Hepatocyte (in vitro differentiated cells): ENCODE measurements around the gene ONECUT3.

ENCODE experiments used
- CTCF ChIP-seq: fragments of 200-600 bp; sonication (generic); IDR thresholded peaks from 2 replicates; pipeline ENCODE4 v1.5.1; 2016; ENCODE audit warnings: antibody characterized with exemption, mild to moderate bottlenecking; ENCODE audit not compliant: poor library complexity
- EZH2 ChIP-seq: fragments of 200-600 bp; sonication (generic); IDR thresholded peaks from 2 replicates; pipeline ENCODE4 v1.6.1; 2016; ENCODE audit warnings: antibody characterized with exemption, mild to moderate bottlenecking, borderline replicate concordance

- TF ChIP-seq CTCF = no peak
- no peak for TF ChIP-seq EZH2
These were observed 27.1 kb downstream of the ONECUT3 start for GRCh38 chr19:1780272-1780958.
